22Rv1 (cell line): Measurements from ENCODE around the gene MAPT.
A peak's percentile ranks its signal among the peaks of the same experiment; 100 is the strongest.

Experiments used
- H3K27ac ChIP-seq: fragments of 450-650 bp; 2 replicates; pipeline ENCODE4 v1.5.1; 2017
- CTCF ChIP-seq: fragments of 450-650 bp; IDR thresholded peaks from 2 replicates; pipeline ENCODE4 v1.5.1; 2017; ENCODE audit warnings: mild to moderate bottlenecking
- ZFX ChIP-seq: fragments of 450-650 bp; IDR thresholded peaks from 2 replicates; pipeline ENCODE4 v1.6.1; 2017; ENCODE audit warnings: antibody characterized with exemption, borderline replicate concordance

Gene MAPT

GRCh38 chr17:45986056-45986455 lies 91.7 kb downstream of the MAPT start:
- H3K27ac ChIP-seq = no peak overlapping the region
- TF ChIP-seq ZFX = no peak
- TF ChIP-seq CTCF = no peak

GRCh38 chr17:45987706-45988105 lies 93.4 kb downstream of the MAPT start:
- H3K27ac ChIP-seq = no peak overlapping the region
- no peak for TF ChIP-seq ZFX
- TF ChIP-seq CTCF = no peak

- no peak for TF ChIP-seq CTCF
- no peak overlapping the region for H3K27ac ChIP-seq
These were observed 95.4 kb downstream of the MAPT start for GRCh38 chr17:45989759-45990158.

- no peak overlapping the region for H3K27ac ChIP-seq
- no peak for TF ChIP-seq ZFX
- peak; percentile 16 for TF ChIP-seq CTCF
These were observed 96.5 kb downstream of the MAPT start for GRCh38 chr17:45990886-45991285.

GRCh38 chr17:45991341-45991740 lies 97.0 kb downstream of the MAPT start:
- TF ChIP-seq CTCF = no peak
- TF ChIP-seq ZFX = no peak

GRCh38 chr17:45992175-45992574 lies 97.8 kb downstream of the MAPT start:
- H3K27ac ChIP-seq = no peak overlapping the region
- TF ChIP-seq CTCF (no peak), ZFX (no peak)

More at GRCh38 chr17:45991341-45991740, 97.0 kb downstream of the MAPT start:
- H3K27ac ChIP-seq = no peak overlapping the region

GRCh38 chr17:45992904-45993303 lies 98.5 kb downstream of the MAPT start:
- H3K27ac ChIP-seq = no peak overlapping the region
- TF ChIP-seq CTCF = no peak
- no peak for TF ChIP-seq ZFX
